SK-N-SH (cell line): Measurements from ENCODE around the gene EMP1. TPM values are rescaled to one million over a fixed set of nuclear protein-coding genes. Genes with fewer than 3 reads are reported as not detected.

Experiments used
- CTCF ChIA-PET: fragments of 300-600, 350-600 bp; formaldehyde crosslinking; extraction: SDS; loops from one replicate; lab custom pipeline; 2021; lab: Yijun Ruan, JAX
- POLR2A ChIA-PET: fragments of 350-600 bp; sonication (Branson Sonifier 250); formaldehyde crosslinking; extraction: SDS; loops from one replicate; lab custom pipeline; 2020; ENCODE audit warnings: antibody characterized with exemption, inconsistent platforms; lab: Yijun Ruan, JAX
- DNase-seq: peaks from one replicate; pipeline ENCODE4 v3.0.0; 2012
- H2AFZ ChIP-seq: fragments of 200-600 bp; sonication (generic); 2 replicates; pipeline ENCODE4 v1.8.1; 2016; ENCODE audit warnings: antibody characterized with exemption, mild to moderate bottlenecking, low read depth
- H3F3A ChIP-seq: fragments of 200-600 bp; sonication (generic); replicated peaks from 2 replicates; pipeline ENCODE3; 2016; ENCODE audit warnings: antibody characterized with exemption, mild to moderate bottlenecking; ENCODE audit not compliant: insufficient read depth
- H3K27ac ChIP-seq, 2 experiments: fragments of 200-500 bp in 1 of 2; fragments of 200-600 bp in 1 of 2; sonication (Bioruptor generic) in 1 of 2; sonication (generic), shearing (Covaris generic) in 1 of 2; 2 replicates each; pipeline versions ENCODE4 v1.5.1 to v1.6.1; 2014 to 2016; ENCODE audit warnings: low read depth in 2 of 2, inconsistent platforms in 1 of 2, low read length in 1 of 2, mild to moderate bottlenecking in 1 of 2, mixed read lengths in 1 of 2
- H3K27me3 ChIP-seq: fragments of 200-600 bp; sonication (generic), shearing (Covaris generic); 2 replicates; pipeline ENCODE4 v1.6.1; 2016; ENCODE audit warnings: mixed run types; ENCODE audit not compliant: insufficient read depth
- H3K36me3 ChIP-seq, 2 experiments: fragments of 200-500 bp in 1 of 2; fragments of 200-600 bp in 1 of 2; sonication (Bioruptor generic) in 1 of 2; sonication (generic) in 1 of 2; replicated peaks in 1 of 2; 2 replicates each; pipeline versions ENCODE3 to v1.5.1; 2014 to 2016; ENCODE audit warnings: low read length in 1 of 2, mild to moderate bottlenecking in 1 of 2; ENCODE audit not compliant: insufficient read depth in 2 of 2, control insufficient read depth in 1 of 2
- H3K4me1 ChIP-seq, 2 experiments: fragments of 200-500 bp in 1 of 2; fragments of 200-600 bp in 1 of 2; sonication (Bioruptor generic) in 1 of 2; sonication (generic), shearing (Covaris generic) in 1 of 2; 2 replicates each; pipeline versions ENCODE4 v1.5.1 to v1.6.1; 2014 to 2016; ENCODE audit warnings: low read depth in 1 of 2, low read length in 1 of 2, mixed run types in 1 of 2; ENCODE audit not compliant: insufficient read depth in 2 of 2, control insufficient read depth in 1 of 2
- H3K4me2 ChIP-seq: fragments of 200-600 bp; sonication (generic), shearing (Covaris generic); 2 replicates; pipeline ENCODE4 v1.6.1; 2017; ENCODE audit warnings: mixed run types
- H3K4me3 ChIP-seq, 2 experiments: fragments of 200-500 bp in 1 of 2; fragments of 200-600 bp in 1 of 2; sonication (Bioruptor generic) in 1 of 2; sonication (generic), shearing (Covaris generic) in 1 of 2; 2 replicates each; pipeline versions ENCODE4 v1.5.1 to v1.8.1; 2014 to 2016; ENCODE audit warnings: low read depth in 2 of 2, inconsistent platforms in 1 of 2, low read length in 1 of 2, mild to moderate bottlenecking in 1 of 2, mixed read lengths in 1 of 2, moderate library complexity in 1 of 2
- H3K79me2 ChIP-seq: fragments of 200-600 bp; sonication (generic); 2 replicates; pipeline ENCODE4 v1.8.1; 2017; ENCODE audit warnings: mild to moderate bottlenecking; ENCODE audit not compliant: insufficient read depth
- H3K9ac ChIP-seq: fragments of 200-600 bp; sonication (generic); 2 replicates; pipeline ENCODE4 v1.6.1; 2017; ENCODE audit warnings: mixed run types
- H3K9me2 ChIP-seq: fragments of 200-600 bp; sonication (generic); 2 replicates; pipeline ENCODE4 v1.6.1; 2017; ENCODE audit warnings: mixed run types
- H3K9me3 ChIP-seq: fragments of 200-600 bp; sonication (generic); 2 replicates; pipeline ENCODE4 v1.6.1; 2017; ENCODE audit warnings: mixed run types, mild to moderate bottlenecking, moderate library complexity
- H4K20me1 ChIP-seq: fragments of 200-600 bp; sonication (generic); 2 replicates; pipeline ENCODE4 v1.6.1; 2017; ENCODE audit warnings: mild to moderate bottlenecking, mixed run types; ENCODE audit not compliant: insufficient read depth
- ELF1 ChIP-seq: IDR thresholded peaks from 2 replicates; pipeline ENCODE4 v1.4.0; 2012
- EP300 ChIP-seq, 2 experiments: IDR thresholded peaks; 2 replicates each; pipeline versions ENCODE4 v1.4.0 to v1.6.1; 2012; ENCODE audit warnings: borderline replicate concordance in 1 of 2, low read depth in 1 of 2, low read length in 1 of 2
- EZH2phosphoT487 ChIP-seq: fragments of 200-600 bp; sonication (generic); IDR thresholded peaks from 2 replicates; pipeline ENCODE4 v1.6.1; 2017; ENCODE audit warnings: low read depth, mixed run types, mild to moderate bottlenecking, antibody characterized with exemption, moderate library complexity, borderline replicate concordance
- FOSL2 ChIP-seq: IDR thresholded peaks from 2 replicates; pipeline ENCODE4 v1.4.0; 2012; ENCODE audit warnings: low read depth, mild to moderate bottlenecking, moderate library complexity, borderline replicate concordance
- FOXJ3 ChIP-seq: sonication (generic); formaldehyde crosslinking; IDR thresholded peaks from 2 replicates; pipeline ENCODE4 v1.5.1; 2020; ENCODE audit warnings: mild to moderate bottlenecking, missing genetic modification reagents
- FOXM1 ChIP-seq: IDR thresholded peaks from 2 replicates; pipeline ENCODE4 v1.4.0; 2012; ENCODE audit warnings: low read depth, mild to moderate bottlenecking
- GABPA ChIP-seq: IDR thresholded peaks from 2 replicates; pipeline ENCODE4 v1.4.0; 2012; ENCODE audit warnings: low read depth, mild to moderate bottlenecking
- IRF3 ChIP-seq: fragments of 150-350 bp; IDR thresholded peaks from 2 replicates; pipeline ENCODE4 v1.6.1; 2016; ENCODE audit warnings: mild to moderate bottlenecking, low read depth, low read length
- MEF2A ChIP-seq: IDR thresholded peaks from 2 replicates; pipeline ENCODE4 v1.4.0; 2012; ENCODE audit warnings: low read depth, borderline replicate concordance
- MXI1 ChIP-seq: IDR thresholded peaks from 2 replicates; pipeline ENCODE4 v1.6.1; 2012; ENCODE audit warnings: mild to moderate bottlenecking, low read depth, low read length, improper control_type of control experiment
- POLR2AphosphoS5 ChIP-seq: IDR thresholded peaks from 2 replicates; pipeline ENCODE4 v1.6.1; 2012; ENCODE audit warnings: low read depth, low read length
- RAD21 ChIP-seq: IDR thresholded peaks from 2 replicates; pipeline ENCODE4 v1.6.1; 2012; ENCODE audit warnings: mild to moderate bottlenecking, low read length
- RCOR1 ChIP-seq: fragments of 150-350 bp; IDR thresholded peaks from 2 replicates; pipeline ENCODE4 v1.6.1; 2017; ENCODE audit warnings: antibody characterized with exemption, low read length
- RFX5 ChIP-seq: IDR thresholded peaks from 2 replicates; pipeline ENCODE4 v1.6.1; 2012; ENCODE audit warnings: mild to moderate bottlenecking, improper control_type of control experiment, low read length
- SIN3A ChIP-seq: IDR thresholded peaks from 2 replicates; pipeline ENCODE4 v1.6.1; 2012; ENCODE audit warnings: low read depth, mild to moderate bottlenecking, low read length, moderate library complexity, borderline replicate concordance
- SMC3 ChIP-seq: IDR thresholded peaks from 2 replicates; pipeline ENCODE4 v1.6.1; 2012; ENCODE audit warnings: low read depth, low read length, improper control_type of control experiment
- TAF1 ChIP-seq: IDR thresholded peaks from 2 replicates; pipeline ENCODE4 v1.6.1; 2012; ENCODE audit warnings: low read depth, mild to moderate bottlenecking, low read length, moderate library complexity, borderline replicate concordance
- WGBS: methylation state at CpG from one replicate; pipeline ENCODE4 v1.1.6; 2017; ENCODE audit warnings: low lambda C conversion rate; 5-methylcytosine and 5-hydroxymethylcytosine counted together
- polyA plus RNA-seq, 3 experiments: library from polyadenylated mRNA; depleted of rRNA; stranded (reverse); fragments of >200 nt; gene quantifications; 2 replicates each; pipeline ENCODE4 v1.2.3, GENCODE V29; 2012
- TF ChIP-seq, protein P1 (sequence below): IDR thresholded peaks from 2 replicates; pipeline ENCODE4 v1.4.0; 2012; ENCODE audit warnings: low read depth, borderline replicate concordance
- TF ChIP-seq, protein P2 (sequence below): IDR thresholded peaks from 2 replicates; pipeline ENCODE4 v1.4.0; 2012; ENCODE audit warnings: low read depth, borderline replicate concordance
- TF ChIP-seq, protein P3 (sequence below): fragments of 200-600 bp; sonication (generic); IDR thresholded peaks from 2 replicates; pipeline ENCODE4 v1.6.1; 2017; ENCODE audit warnings: antibody characterized with exemption, mild to moderate bottlenecking, moderate library complexity
- TF ChIP-seq, protein P4 (sequence below): IDR thresholded peaks from 2 replicates; pipeline ENCODE4 v1.4.0; 2012; ENCODE audit warnings: low read depth

EMP1 gene
- polyA plus RNA-seq, 1 of the 3 experiments (the other 2 are of a cell fraction): 67.4 TPM

- TF ChIP-seq ELF1 (no peak), TAF1 (no peak), FOSL2 (no peak), RAD21 (no peak)
- TF ChIP-seq, protein P1, sequence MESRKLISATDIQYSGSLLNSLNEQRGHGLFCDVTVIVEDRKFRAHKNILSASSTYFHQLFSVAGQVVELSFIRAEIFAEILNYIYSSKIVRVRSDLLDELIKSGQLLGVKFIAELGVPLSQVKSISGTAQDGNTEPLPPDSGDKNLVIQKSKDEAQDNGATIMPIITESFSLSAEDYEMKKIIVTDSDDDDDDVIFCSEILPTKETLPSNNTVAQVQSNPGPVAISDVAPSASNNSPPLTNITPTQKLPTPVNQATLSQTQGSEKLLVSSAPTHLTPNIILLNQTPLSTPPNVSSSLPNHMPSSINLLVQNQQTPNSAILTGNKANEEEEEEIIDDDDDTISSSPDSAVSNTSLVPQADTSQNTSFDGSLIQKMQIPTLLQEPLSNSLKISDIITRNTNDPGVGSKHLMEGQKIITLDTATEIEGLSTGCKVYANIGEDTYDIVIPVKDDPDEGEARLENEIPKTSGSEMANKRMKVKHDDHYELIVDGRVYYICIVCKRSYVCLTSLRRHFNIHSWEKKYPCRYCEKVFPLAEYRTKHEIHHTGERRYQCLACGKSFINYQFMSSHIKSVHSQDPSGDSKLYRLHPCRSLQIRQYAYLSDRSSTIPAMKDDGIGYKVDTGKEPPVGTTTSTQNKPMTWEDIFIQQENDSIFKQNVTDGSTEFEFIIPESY: no peak
- H3K9ac ChIP-seq: no peak overlapping the region
- WGBS: 46% methylated on average over 5 of the region's 5 CpGs
- no peak overlapping the region for H3K4me2 ChIP-seq
- H3F3A ChIP-seq: no peaks in the 10 kb centered on the region
- no peak overlapping the region for H3K4me3 ChIP-seq
- H3K27ac ChIP-seq: no peak overlapping the region
- no peaks in the 10 kb centered on the region for H3K9me3 ChIP-seq
- CTCF ChIA-PET: no interaction called here
- POLR2A ChIA-PET: no interaction called here
- H3K27me3 ChIP-seq: no peaks in the 10 kb centered on the region
- no peaks in the 10 kb centered on the region for H3K9me2 ChIP-seq
- H3K79me2 ChIP-seq: no peaks in the 10 kb centered on the region
- no peak overlapping the region for H2AFZ ChIP-seq
- DNase-seq: no peak
- H3K36me3 ChIP-seq: no peaks in the 10 kb centered on the region
- no peaks in the 10 kb centered on the region for H3K4me1 ChIP-seq
- H4K20me1 ChIP-seq: no peaks in the 10 kb centered on the region
Measured at GRCh38 chr12:13229504-13229903, 33.0 kb downstream of the EMP1 start.

- POLR2A ChIA-PET: no interaction called here
- CTCF ChIA-PET: no interaction called here
- DNase-seq: no peak
- TF ChIP-seq, protein P2, sequence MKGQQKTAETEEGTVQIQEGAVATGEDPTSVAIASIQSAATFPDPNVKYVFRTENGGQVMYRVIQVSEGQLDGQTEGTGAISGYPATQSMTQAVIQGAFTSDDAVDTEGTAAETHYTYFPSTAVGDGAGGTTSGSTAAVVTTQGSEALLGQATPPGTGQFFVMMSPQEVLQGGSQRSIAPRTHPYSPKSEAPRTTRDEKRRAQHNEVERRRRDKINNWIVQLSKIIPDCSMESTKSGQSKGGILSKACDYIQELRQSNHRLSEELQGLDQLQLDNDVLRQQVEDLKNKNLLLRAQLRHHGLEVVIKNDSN: no peak
- no peak for TF ChIP-seq TAF1
- TF ChIP-seq GABPA: no peak
- TF ChIP-seq, protein P3, sequence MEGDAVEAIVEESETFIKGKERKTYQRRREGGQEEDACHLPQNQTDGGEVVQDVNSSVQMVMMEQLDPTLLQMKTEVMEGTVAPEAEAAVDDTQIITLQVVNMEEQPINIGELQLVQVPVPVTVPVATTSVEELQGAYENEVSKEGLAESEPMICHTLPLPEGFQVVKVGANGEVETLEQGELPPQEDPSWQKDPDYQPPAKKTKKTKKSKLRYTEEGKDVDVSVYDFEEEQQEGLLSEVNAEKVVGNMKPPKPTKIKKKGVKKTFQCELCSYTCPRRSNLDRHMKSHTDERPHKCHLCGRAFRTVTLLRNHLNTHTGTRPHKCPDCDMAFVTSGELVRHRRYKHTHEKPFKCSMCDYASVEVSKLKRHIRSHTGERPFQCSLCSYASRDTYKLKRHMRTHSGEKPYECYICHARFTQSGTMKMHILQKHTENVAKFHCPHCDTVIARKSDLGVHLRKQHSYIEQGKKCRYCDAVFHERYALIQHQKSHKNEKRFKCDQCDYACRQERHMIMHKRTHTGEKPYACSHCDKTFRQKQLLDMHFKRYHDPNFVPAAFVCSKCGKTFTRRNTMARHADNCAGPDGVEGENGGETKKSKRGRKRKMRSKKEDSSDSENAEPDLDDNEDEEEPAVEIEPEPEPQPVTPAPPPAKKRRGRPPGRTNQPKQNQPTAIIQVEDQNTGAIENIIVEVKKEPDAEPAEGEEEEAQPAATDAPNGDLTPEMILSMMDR: no peak
- TF ChIP-seq, protein P4, sequence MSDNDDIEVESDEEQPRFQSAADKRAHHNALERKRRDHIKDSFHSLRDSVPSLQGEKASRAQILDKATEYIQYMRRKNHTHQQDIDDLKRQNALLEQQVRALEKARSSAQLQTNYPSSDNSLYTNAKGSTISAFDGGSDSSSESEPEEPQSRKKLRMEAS: no peak
- TF ChIP-seq EZH2phosphoT487: no peak
- no peak for TF ChIP-seq RFX5
- no peak for TF ChIP-seq MXI1
- no peak for TF ChIP-seq RCOR1
- no peak for TF ChIP-seq SMC3
- TF ChIP-seq, protein P1: no peak
- no peak for TF ChIP-seq FOXJ3 (CRISPR knock-in tag)
- no peak for TF ChIP-seq EP300 (IDR thresholded peaks at IDR 0.05; ENCODE audit: borderline replicate concordance in 1 of 2, low read depth in 1 of 2, low read length in 1 of 2)
- TF ChIP-seq POLR2AphosphoS5: no peak
- no peak for TF ChIP-seq FOXM1
- no peak for TF ChIP-seq MEF2A
- TF ChIP-seq SIN3A: no peak
- no peak for TF ChIP-seq IRF3
- Histone ChIP-seq H3K27me3 (no peaks in the 10 kb centered on the region), H3K79me2 (no peaks in the 10 kb centered on the region), H3F3A (no peaks in the 10 kb centered on the region), H3K4me2 (no peak overlapping the region), H3K27ac (no peak overlapping the region), H3K9ac (no peak overlapping the region), H3K4me3 (no peak overlapping the region), H3K9me2 (no peaks in the 10 kb centered on the region), H4K20me1 (no peaks in the 10 kb centered on the region), H3K36me3 (no peaks in the 10 kb centered on the region), H3K4me1 (no peaks in the 10 kb centered on the region), H3K9me3 (no peaks in the 10 kb centered on the region), H2AFZ (no peak overlapping the region)
- 79% methylated on average over 5 of the region's 5 CpGs for WGBS
Measured at GRCh38 chr12:13230500-13230899, 34.0 kb downstream of the EMP1 start.
